C4-2B (cell line): ENCODE results near the gene ATXN2.
"Not testable (repeated sequence)": the region's sequence is repeated elsewhere in the genome, so short reads cannot be mapped to it uniquely, and the experiment has no call there.

ENCODE experiments used
- CTCF ChIP-seq: fragments of 450-650 bp; conservative IDR thresholded peaks from 2 replicates; pipeline ENCODE4 v1.5.1; 2017; ENCODE audit warnings: mild to moderate bottlenecking
- ZFX ChIP-seq: fragments of 450-650 bp; IDR thresholded peaks from 2 replicates; pipeline ENCODE4 v1.6.1; 2017

GRCh38 chr12:111600986-111601385, 1.9 kb upstream of the ATXN2 start:
- not testable (repeated sequence) for TF ChIP-seq CTCF, ZFX
